Measurements from ENCODE around the gene FAM120AOS. TPM values are rescaled to one million over a fixed set of nuclear protein-coding genes. Genes with fewer than 3 reads are reported as not detected.

The FAM120AOS gene
- total and polyA plus RNA-seq, 2 experiments from 2014 or later = 71.9 to 74.6 TPM

- Histone ChIP-seq H3K4me1 (ENCODE audit: low read depth) (peaks cover 21% of the 10 kb centered on the region), H3K4me3 (no peak overlapping the region), H3K27me3 (no peaks in the 10 kb centered on the region), H3K27ac (no peak overlapping the region), H3K36me3 (no peaks in the 10 kb centered on the region), H3K9me3 (ENCODE audit: low read depth) (no peaks in the 10 kb centered on the region)
- no peak for DNase-seq (ENCODE audit: low read depth in 1 of 2, low spot score in 1 of 2)
- no peak for TF ChIP-seq CTCF (IDR thresholded peaks at IDR 0.05; ENCODE audit: low read depth, low read length)
Observed at GRCh38 chr9:93456022-93456421, 2.6 kb upstream of the FAM120AOS start.

- H3K4me1 ChIP-seq (ENCODE audit: low read depth) = peaks cover 22% of the 10 kb centered on the region
- H3K27ac ChIP-seq = peak overlapping the region; percentile 85
- H3K4me3 ChIP-seq = peak overlapping the region; percentile 64
- no peaks in the 10 kb centered on the region for H3K27me3 ChIP-seq
- no peak for TF ChIP-seq CTCF (IDR thresholded peaks at IDR 0.05; ENCODE audit: low read depth, low read length)
- DNase-seq (ENCODE audit: low read depth in 1 of 2, low spot score in 1 of 2) = peak in 1 of 2 donors; percentile 46
- H3K36me3 ChIP-seq = peaks cover 9% of the 10 kb centered on the region
- H3K9me3 ChIP-seq (ENCODE audit: low read depth) = no peaks in the 10 kb centered on the region
Observed at GRCh38 chr9:93452710-93453046, 703 bp downstream of the FAM120AOS start.

GRCh38 chr9:93451849-93452709, 1.3 kb downstream of the FAM120AOS start:
- H3K36me3 ChIP-seq = peaks cover 15% of the 10 kb centered on the region
- no peak for TF ChIP-seq CTCF (IDR thresholded peaks at IDR 0.05; ENCODE audit: low read depth, low read length)
- peak; percentile 54 to 57 for DNase-seq (ENCODE audit: low read depth in 1 of 2, low spot score in 1 of 2)
- H3K4me1 ChIP-seq (ENCODE audit: low read depth) = peaks cover 22% of the 10 kb centered on the region
- no peaks in the 10 kb centered on the region for H3K9me3 ChIP-seq (ENCODE audit: low read depth)
- peak overlapping the region; percentile 85 for H3K27ac ChIP-seq
- H3K4me3 ChIP-seq = peak overlapping the region; percentile 64
- H3K27me3 ChIP-seq = no peaks in the 10 kb centered on the region

- H3K36me3 ChIP-seq = peaks cover 24% of the 10 kb centered on the region
- H3K4me3 ChIP-seq = peak within 1 kb of the TSS; percentile 99
- peak within 1 kb of the TSS; percentile 99 for H3K27ac ChIP-seq
- no peaks in the 10 kb centered on the region for H3K27me3 ChIP-seq
- TF ChIP-seq CTCF (IDR thresholded peaks at IDR 0.05; ENCODE audit: low read depth, low read length) = no peak
- H3K9me3 ChIP-seq (ENCODE audit: low read depth) = no peaks in the 10 kb centered on the region
- peak; percentile 88 for DNase-seq (ENCODE audit: low read depth in 1 of 2, low spot score in 1 of 2)
- peaks cover 22% of the 10 kb centered on the region for H3K4me1 ChIP-seq (ENCODE audit: low read depth)
Observed at GRCh38 chr9:93450945-93451815, 2.2 kb downstream of the FAM120AOS start, which contains the start of gene FAM120A. FAM120A (plus strand) TSS chr9:93451685; CDS start chr9:93451916, 231 bp downstream.

GRCh38 chr9:93447655-93448054, 5.7 kb downstream of the FAM120AOS start:
- no peak overlapping the region for H3K4me3 ChIP-seq
- no peaks in the 10 kb centered on the region for H3K9me3 ChIP-seq (ENCODE audit: low read depth)
- DNase-seq (ENCODE audit: low read depth in 1 of 2, low spot score in 1 of 2) = no peak
- TF ChIP-seq CTCF (IDR thresholded peaks at IDR 0.05; ENCODE audit: low read depth, low read length) = no peak
- peaks cover 15% of the 10 kb centered on the region for H3K4me1 ChIP-seq (ENCODE audit: low read depth)
- peaks cover 24% of the 10 kb centered on the region for H3K36me3 ChIP-seq
- H3K27ac ChIP-seq = no peak overlapping the region
- H3K27me3 ChIP-seq = no peaks in the 10 kb centered on the region

Data from cardiac muscle cell (in vitro differentiated cells and primary cell).